Measurements from ENCODE around the gene PRSS36.

- TF ChIP-seq, protein P1, sequence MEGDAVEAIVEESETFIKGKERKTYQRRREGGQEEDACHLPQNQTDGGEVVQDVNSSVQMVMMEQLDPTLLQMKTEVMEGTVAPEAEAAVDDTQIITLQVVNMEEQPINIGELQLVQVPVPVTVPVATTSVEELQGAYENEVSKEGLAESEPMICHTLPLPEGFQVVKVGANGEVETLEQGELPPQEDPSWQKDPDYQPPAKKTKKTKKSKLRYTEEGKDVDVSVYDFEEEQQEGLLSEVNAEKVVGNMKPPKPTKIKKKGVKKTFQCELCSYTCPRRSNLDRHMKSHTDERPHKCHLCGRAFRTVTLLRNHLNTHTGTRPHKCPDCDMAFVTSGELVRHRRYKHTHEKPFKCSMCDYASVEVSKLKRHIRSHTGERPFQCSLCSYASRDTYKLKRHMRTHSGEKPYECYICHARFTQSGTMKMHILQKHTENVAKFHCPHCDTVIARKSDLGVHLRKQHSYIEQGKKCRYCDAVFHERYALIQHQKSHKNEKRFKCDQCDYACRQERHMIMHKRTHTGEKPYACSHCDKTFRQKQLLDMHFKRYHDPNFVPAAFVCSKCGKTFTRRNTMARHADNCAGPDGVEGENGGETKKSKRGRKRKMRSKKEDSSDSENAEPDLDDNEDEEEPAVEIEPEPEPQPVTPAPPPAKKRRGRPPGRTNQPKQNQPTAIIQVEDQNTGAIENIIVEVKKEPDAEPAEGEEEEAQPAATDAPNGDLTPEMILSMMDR (IDR thresholded peaks at IDR 0.05; ENCODE audit: low read length), result no peak
- TF ChIP-seq EZH2 (IDR thresholded peaks at IDR 0.05; ENCODE audit: borderline replicate concordance, low read length), result no peak
These were observed 49.7 kb upstream of the PRSS36 start for GRCh38 chr16:31199430-31200041.

Measured in OCI-LY1 (cell line).